ENCODE results near the gene C1QTNF7. TPM values are rescaled to one million over a fixed set of nuclear protein-coding genes. Genes with fewer than 3 reads are reported as not detected.
A peak's percentile ranks its signal among the peaks of the same experiment; 100 is the strongest.

C1QTNF7 gene
- total and polyA plus RNA-seq, 9 donors, result 5.9 to 23.6 (median 14.1) TPM

- intact Hi-C loops (cut with DNase I), result no loop called here
- Histone ChIP-seq H3K4me1 (ENCODE audit: insufficient read depth) (peaks cover 13% of the 10 kb centered on the region), H3K36me3 (no peaks in the 10 kb centered on the region), H3K4me3 (no peak overlapping the region), H3K9me3 (no peaks in the 10 kb centered on the region), H3K27ac (no peak overlapping the region), H3K27me3 (no peaks in the 10 kb centered on the region)
- WGBS, 3 donors, result 2 to 14% (median 9%) methylated on average over 2 of the region's 2 CpGs
- DNase-seq, result peak in 3 of 5 donors; percentile 26 to 32 (median 30)
- TF ChIP-seq EP300 (IDR thresholded peaks at IDR 0.05) (no peak), POLR2A (IDR thresholded peaks at IDR 0.05) (no peak)
- TF ChIP-seq, protein P1, sequence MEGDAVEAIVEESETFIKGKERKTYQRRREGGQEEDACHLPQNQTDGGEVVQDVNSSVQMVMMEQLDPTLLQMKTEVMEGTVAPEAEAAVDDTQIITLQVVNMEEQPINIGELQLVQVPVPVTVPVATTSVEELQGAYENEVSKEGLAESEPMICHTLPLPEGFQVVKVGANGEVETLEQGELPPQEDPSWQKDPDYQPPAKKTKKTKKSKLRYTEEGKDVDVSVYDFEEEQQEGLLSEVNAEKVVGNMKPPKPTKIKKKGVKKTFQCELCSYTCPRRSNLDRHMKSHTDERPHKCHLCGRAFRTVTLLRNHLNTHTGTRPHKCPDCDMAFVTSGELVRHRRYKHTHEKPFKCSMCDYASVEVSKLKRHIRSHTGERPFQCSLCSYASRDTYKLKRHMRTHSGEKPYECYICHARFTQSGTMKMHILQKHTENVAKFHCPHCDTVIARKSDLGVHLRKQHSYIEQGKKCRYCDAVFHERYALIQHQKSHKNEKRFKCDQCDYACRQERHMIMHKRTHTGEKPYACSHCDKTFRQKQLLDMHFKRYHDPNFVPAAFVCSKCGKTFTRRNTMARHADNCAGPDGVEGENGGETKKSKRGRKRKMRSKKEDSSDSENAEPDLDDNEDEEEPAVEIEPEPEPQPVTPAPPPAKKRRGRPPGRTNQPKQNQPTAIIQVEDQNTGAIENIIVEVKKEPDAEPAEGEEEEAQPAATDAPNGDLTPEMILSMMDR (IDR thresholded peaks at IDR 0.05), result no peak
Measured at GRCh38 chr4:15420642-15421041, 7.2 kb upstream of the C1QTNF7 start.

DNA sequence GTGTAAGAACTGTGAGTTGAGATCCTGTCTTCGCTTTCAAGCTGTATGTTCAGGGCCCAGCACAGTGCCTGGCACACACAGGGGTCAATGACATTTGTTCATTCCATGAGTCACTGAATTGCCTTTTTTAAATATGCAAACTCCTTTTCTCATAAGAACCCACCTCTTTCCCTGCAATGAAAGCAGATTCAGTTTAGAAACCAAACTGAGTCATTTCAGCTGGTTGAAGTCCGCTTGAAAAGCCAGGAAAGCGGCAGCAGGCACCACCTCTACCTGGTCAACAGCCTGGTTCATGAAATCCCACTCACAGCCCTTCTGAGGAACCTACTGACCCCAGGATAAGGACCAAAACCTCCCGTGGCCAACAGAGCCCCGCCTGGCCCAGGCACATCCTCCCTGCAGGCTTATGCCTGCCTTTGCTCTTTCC, 4.5 kb upstream of the C1QTNF7 start:
- no peak overlapping the region for H3K27ac ChIP-seq
- DNase-seq, result no peak
- H3K27me3 ChIP-seq, result no peaks in the 10 kb centered on the region
- peaks cover 6% of the 10 kb centered on the region for H3K4me1 ChIP-seq (ENCODE audit: insufficient read depth)
- H3K4me3 ChIP-seq, result no peak overlapping the region
- no peak for TF ChIP-seq EP300 (IDR thresholded peaks at IDR 0.05)
- TF ChIP-seq, protein P1 (IDR thresholded peaks at IDR 0.05), result no peak
- no peak for TF ChIP-seq POLR2A (IDR thresholded peaks at IDR 0.05)
- no peaks in the 10 kb centered on the region for H3K36me3 ChIP-seq
- WGBS, 3 donors, result 75 to 91% (median 82%) methylated on average over 5 of the region's 5 CpGs
- intact Hi-C loops (cut with DNase I), result no loop called here
- H3K9me3 ChIP-seq, result no peaks in the 10 kb centered on the region

DNA sequence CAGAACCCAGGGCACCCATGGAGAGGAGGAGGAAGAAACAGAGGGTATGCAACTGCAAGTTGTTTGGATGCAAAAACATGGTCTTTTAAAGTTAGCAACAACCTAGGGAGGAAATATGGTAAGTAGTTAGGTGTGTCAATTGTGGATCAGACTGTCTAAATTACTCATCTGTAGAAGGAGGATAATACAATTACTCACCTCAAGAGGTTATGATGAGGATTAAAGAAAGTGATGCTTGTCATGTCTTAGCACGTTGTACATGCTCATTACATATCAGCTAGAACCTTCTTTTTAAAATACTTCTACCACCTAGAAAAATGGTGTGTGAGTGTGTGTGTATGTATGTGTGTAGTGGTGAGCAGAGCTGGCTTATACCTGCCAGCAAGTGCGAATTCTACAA, 2.3 kb upstream of the C1QTNF7 start:
- 95 to 98% (median 97%) methylated on average over 2 of the region's 2 CpGs for WGBS, 3 donors
- no peak for DNase-seq
- intact Hi-C loops (cut with DNase I), result no loop called here
- no peaks in the 10 kb centered on the region for H3K36me3 ChIP-seq
- no peak overlapping the region for H3K4me3 ChIP-seq
- H3K9me3 ChIP-seq, result no peaks in the 10 kb centered on the region
- H3K4me1 ChIP-seq (ENCODE audit: insufficient read depth), result peaks cover 3% of the 10 kb centered on the region
- H3K27ac ChIP-seq, result no peak overlapping the region
- TF ChIP-seq, protein P1 (IDR thresholded peaks at IDR 0.05), result no peak
- TF ChIP-seq POLR2A (IDR thresholded peaks at IDR 0.05), result no peak
- no peak for TF ChIP-seq EP300 (IDR thresholded peaks at IDR 0.05)
- no peaks in the 10 kb centered on the region for H3K27me3 ChIP-seq

DNA sequence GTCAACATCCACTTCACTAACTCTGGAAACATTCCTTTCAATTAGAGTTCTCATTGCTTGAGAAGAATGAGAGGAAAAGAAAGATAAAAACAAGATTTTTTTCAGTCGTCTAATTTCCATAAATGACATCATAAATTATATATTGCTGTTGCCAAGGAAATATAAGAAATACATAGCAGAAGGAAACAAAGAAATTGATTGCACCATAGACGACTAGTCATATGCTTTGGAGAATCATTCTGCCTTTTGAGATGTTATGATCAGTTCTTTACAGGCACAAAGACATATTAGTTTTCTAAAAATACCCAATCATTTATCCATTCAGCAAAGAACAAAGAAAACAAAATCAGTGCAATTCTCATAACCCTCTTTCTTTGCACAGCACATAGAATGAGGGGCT, 672 bp upstream of the C1QTNF7 start:
- Histone ChIP-seq H3K9me3 (no peaks in the 10 kb centered on the region), H3K4me3 (no peak overlapping the region), H3K27me3 (no peaks in the 10 kb centered on the region), H3K4me1 (ENCODE audit: insufficient read depth) (peaks cover 3% of the 10 kb centered on the region), H3K27ac (peak overlapping the region in 1 of 2 donors; percentile 8), H3K36me3 (no peaks in the 10 kb centered on the region)
- 51 to 74% (median 56%) methylated on average over 2 of the region's 2 CpGs for WGBS, 3 donors
- intact Hi-C loops (cut with DNase I), result no loop called here
- DNase-seq, result no peak
- TF ChIP-seq EP300 (IDR thresholded peaks at IDR 0.05) (no peak), POLR2A (IDR thresholded peaks at IDR 0.05) (no peak)
- TF ChIP-seq, protein P1 (IDR thresholded peaks at IDR 0.05), result no peak

Measured in ovary (tissue), 9 donors.